Esophagus squamous epithelium (tissue), 4 donors: Measurements from ENCODE around the gene FAM187B.

Experiments
- CTCF ChIP-seq, 6 experiments: fragments of 450-650 bp in 4 of 6; fragments of 200-600 bp in 2 of 6; sonication (generic) in 2 of 6; IDR thresholded peaks; one replicate each; pipeline ENCODE4 v1.5.1; 2016 to 2019; ENCODE audit warnings: antibody characterized with exemption in 6 of 6, mild to moderate bottlenecking in 4 of 6, moderate library complexity in 4 of 6
- POLR2A ChIP-seq, 4 donors: fragments of 450-650 bp; IDR thresholded peaks; one replicate each; pipeline ENCODE4 v1.6.1; 2017; ENCODE audit warnings: antibody characterized with exemption in 4 of 4, mild to moderate bottlenecking in 4 of 4, moderate library complexity in 3 of 4

DNA sequence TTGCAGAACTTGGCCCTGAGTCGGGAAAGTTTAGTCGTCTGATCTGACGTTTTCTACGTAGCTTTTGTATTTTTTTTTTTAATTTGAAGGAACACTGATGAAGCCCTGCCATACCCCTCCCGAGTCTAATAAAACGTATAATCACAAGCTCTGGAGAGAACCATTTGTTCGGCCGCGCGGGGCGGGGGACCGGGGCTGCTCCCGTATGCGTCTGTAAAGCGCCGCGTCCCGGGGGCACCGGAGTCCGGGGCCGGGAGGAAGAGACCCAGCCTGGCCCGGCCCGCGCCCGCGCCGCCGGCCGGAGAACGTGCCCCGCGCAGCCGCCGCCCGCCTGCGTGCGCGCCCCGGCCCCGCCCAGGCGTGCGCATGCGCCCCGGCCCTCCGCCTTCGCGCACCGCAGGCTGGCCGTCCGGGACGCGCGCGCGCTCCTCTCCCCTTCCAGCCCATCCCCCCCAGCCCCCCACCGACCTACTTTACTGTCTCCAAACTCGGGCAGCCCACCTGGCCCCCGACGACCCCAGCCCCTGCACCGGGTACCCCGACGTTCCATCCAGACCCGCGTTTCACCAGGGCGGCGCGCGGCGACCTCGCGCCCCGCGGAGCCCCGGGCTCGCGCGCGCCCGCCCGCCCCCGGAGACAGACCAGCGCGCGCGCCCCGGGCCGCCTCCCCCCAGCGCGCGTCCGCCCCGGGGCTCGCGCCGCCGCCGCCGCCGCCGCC, 39.4 kb upstream of the FAM187B start:
- no peak for TF ChIP-seq CTCF (IDR thresholded peaks at IDR 0.05)
- TF ChIP-seq POLR2A (IDR thresholded peaks at IDR 0.05) = peak in 2 of 4 donors; percentile 73 to 80
